Fibroblast of the aortic adventitia (primary cell): ENCODE results near the gene HNRNPA0. TPM values are rescaled to one million over a fixed set of nuclear protein-coding genes. Genes with fewer than 3 reads are reported as not detected.
"Not testable (repeated sequence)": the region's sequence is repeated elsewhere in the genome, so short reads cannot be mapped to it uniquely, and the experiment has no call there.

Source experiments
- DNase-seq: peaks from one replicate; pipeline ENCODE4 v3.0.0-alpha.2; 2010; ENCODE audit warnings: low read depth
- H3K4me3 ChIP-seq: 2 replicates; pipeline ENCODE4 v1.5.1; 2011; ENCODE audit warnings: low read depth, mild to moderate bottlenecking, control low read depth, low read length, moderate library complexity
- CTCF ChIP-seq: IDR thresholded peaks from 2 replicates; pipeline ENCODE4 v1.5.1; 2011; ENCODE audit warnings: mild to moderate bottlenecking, low read length, control low read depth, inconsistent platforms; ENCODE audit not compliant: insufficient read depth
- total RNA-seq: library from RNA; depleted of rRNA; stranded (reverse); fragments of >200 nt; gene quantifications from 2 replicates; pipeline ENCODE4 v1.2.3, GENCODE V29; 2012; ENCODE audit warnings: low replicate concordance

Gene HNRNPA0
- total RNA-seq, 1 donor = 20.0 TPM

DNA sequence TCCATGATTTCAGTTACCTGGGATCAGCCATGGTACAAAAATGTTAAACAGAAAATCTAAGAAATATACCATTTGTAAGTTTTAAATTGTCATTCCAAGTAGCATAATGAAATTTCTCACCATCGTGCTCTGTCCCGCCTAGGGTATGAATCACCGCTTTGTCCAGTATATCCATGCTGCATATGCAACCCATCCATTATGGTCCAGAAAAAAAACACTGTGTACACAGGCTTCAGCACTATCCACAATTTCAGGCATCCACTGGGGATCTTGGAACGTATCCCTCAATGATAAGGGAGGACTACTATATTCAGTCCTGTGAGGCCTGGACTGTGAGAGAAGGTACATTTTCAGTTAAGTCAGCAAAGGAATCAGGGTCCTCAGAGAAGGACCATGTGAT is 37.6 kb upstream of the HNRNPA0 start:
- TF ChIP-seq CTCF = no peak
- no peak for DNase-seq
- no peak overlapping the region for H3K4me3 ChIP-seq

GRCh38 chr5:137791387-137791786 is 37.2 kb upstream of the HNRNPA0 start:
- no peak for DNase-seq
- no peak overlapping the region for H3K4me3 ChIP-seq

GRCh38 chr5:137788560-137788959 is 34.4 kb upstream of the HNRNPA0 start:
- not testable (repeated sequence) for DNase-seq, H3K4me3 ChIP-seq

More at GRCh38 chr5:137791387-137791786, 37.2 kb upstream of the HNRNPA0 start:
- no peak for TF ChIP-seq CTCF

GRCh38 chr5:137782984-137783536 is 28.9 kb upstream of the HNRNPA0 start:
- no peak overlapping the region for H3K4me3 ChIP-seq
- no peak for TF ChIP-seq CTCF
- no peak for DNase-seq

DNA sequence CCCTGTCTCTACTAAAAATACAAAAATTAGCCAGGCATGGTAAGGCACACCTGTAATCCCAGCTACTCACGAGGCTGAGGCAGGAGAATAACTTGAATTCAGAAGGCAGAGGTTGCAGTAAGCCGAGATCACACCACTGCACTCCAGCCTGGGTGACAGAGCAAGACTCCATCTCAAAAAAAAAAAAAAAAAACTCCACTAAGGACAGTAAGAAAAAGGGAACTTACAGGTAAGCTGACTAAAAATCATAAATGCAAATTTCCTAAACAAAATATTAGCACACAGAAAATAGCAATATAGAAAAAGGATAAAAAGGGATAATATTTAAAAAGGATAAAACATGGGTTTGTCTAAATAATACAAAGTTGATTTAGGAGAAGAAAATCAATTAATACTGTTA is 27.9 kb upstream of the HNRNPA0 start:
- TF ChIP-seq CTCF = no peak
- DNase-seq = no peak
- no peak overlapping the region for H3K4me3 ChIP-seq

- H3K4me3 ChIP-seq = no peak overlapping the region
- TF ChIP-seq CTCF = peak; percentile 77
- peak; percentile 67 for DNase-seq
Observed at GRCh38 chr5:137778772-137779564, 24.8 kb upstream of the HNRNPA0 start.

- H3K4me3 ChIP-seq = not testable (repeated sequence)
Observed at GRCh38 chr5:137767937-137768336, 13.8 kb upstream of the HNRNPA0 start.

GRCh38 chr5:137761566-137761965 is 7.4 kb upstream of the HNRNPA0 start:
- H3K4me3 ChIP-seq = no peak overlapping the region
- TF ChIP-seq CTCF = no peak
- no peak for DNase-seq

More at GRCh38 chr5:137767937-137768336, 13.8 kb upstream of the HNRNPA0 start:
- DNase-seq = not testable (repeated sequence)
